Measurements from ENCODE around the gene DDB1. TPM values are rescaled to one million over a fixed set of nuclear protein-coding genes. Genes with fewer than 3 reads are reported as not detected.
A peak's percentile ranks its signal among the peaks of the same experiment; 100 is the strongest.

The DDB1 gene
- total and polyA plus RNA-seq, 2 of the 13 experiments (the other 11 are each of a cell fraction or from before 2014, with no cell fraction given), result 217 to 266 TPM

DNA sequence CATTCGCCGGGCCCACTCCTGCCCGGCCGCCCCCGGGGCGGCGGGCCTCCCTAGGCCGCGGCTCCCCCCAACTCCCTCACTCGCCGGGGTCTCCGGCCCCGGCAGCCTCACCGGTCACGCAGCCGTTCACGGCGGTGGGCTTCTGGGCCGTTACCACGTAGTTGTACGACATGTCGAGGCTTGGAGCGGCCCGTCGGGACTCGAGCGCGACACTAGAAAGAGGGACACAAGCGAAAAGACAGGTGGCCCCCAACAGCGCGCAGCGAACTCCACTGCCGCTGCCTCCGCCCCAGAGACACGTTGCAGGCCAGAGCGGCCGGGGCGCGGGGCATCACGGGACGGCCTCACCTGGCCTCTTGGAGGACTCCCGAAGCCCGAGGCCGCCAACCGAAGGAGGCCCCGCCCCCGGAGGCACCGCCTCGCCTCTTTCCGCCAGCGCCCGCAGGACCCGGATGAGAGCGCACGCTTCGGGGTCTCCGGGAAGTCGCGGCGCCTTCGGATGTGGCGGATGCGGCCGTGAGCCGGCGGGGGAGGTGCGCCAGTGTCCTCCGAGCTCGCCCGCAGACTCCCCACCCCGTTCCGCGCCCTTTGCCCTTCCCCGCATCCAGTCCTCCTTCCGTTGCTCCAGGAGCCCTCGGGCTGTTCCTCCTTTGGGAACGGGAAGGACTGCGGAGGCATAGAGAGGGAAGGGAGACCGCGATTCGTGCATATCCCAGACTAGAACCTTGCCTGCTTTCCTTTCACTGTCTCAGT, at the start of gene DDB1, which contains the start of gene TKFC (continued):
- TF ChIP-seq, protein P1, sequence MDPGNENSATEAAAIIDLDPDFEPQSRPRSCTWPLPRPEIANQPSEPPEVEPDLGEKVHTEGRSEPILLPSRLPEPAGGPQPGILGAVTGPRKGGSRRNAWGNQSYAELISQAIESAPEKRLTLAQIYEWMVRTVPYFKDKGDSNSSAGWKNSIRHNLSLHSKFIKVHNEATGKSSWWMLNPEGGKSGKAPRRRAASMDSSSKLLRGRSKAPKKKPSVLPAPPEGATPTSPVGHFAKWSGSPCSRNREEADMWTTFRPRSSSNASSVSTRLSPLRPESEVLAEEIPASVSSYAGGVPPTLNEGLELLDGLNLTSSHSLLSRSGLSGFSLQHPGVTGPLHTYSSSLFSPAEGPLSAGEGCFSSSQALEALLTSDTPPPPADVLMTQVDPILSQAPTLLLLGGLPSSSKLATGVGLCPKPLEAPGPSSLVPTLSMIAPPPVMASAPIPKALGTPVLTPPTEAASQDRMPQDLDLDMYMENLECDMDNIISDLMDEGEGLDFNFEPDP (CRISPR knock-in tag; conservative IDR thresholded peaks at IDR 0.05), result no peak
- no peak for TF ChIP-seq FIP1L1 (IDR thresholded peaks at IDR 0.05; ENCODE audit: borderline replicate concordance, insufficient read depth, low read depth, low read length)
- TF ChIP-seq GATAD2A (CRISPR knock-in tag; IDR thresholded peaks at IDR 0.05), result 0 out of 2 replicates have a peak, but pooled peaks have one; percentile 33
- no peak for TF ChIP-seq ZNF569 (CRISPR knock-in tag; IDR thresholded peaks at IDR 0.05; ENCODE audit: borderline replicate concordance)
- TF ChIP-seq MTA3 (CRISPR knock-in tag; IDR thresholded peaks at IDR 0.05), result no peak
- TF ChIP-seq ARNT2 (CRISPR knock-in tag; IDR thresholded peaks at IDR 0.05; ENCODE audit: low read depth), result peak; percentile 84
- no peak for TF ChIP-seq ZFAT (CRISPR knock-in tag; conservative IDR thresholded peaks at IDR 0.05)
- peak; percentile 53; the same call in 1 of the 2 replicates for TF ChIP-seq GTF3A (CRISPR knock-in tag; conservative IDR thresholded peaks at IDR 0.05)
- TF ChIP-seq ZNF468 (CRISPR knock-in tag; IDR thresholded peaks at IDR 0.05), result no peak
- peak; percentile 88; the same call in 1 of the 2 replicates for TF ChIP-seq HOXA3 (CRISPR knock-in tag; IDR thresholded peaks at IDR 0.05)
- TF ChIP-seq CHD4 (IDR thresholded peaks at IDR 0.05; ENCODE audit: borderline replicate concordance, low read length), result no peak
- TF ChIP-seq POLR2AphosphoS5 (IDR thresholded peaks at IDR 0.05; ENCODE audit: low read depth, low read length), result peak; percentile 91
- no peak for TF ChIP-seq MAFF (IDR thresholded peaks at IDR 0.05; ENCODE audit: low read depth, low read length)
- TF ChIP-seq ZNF264 (CRISPR knock-in tag; IDR thresholded peaks at IDR 0.05), result no peak; the same call in 1 of the 2 replicates
- TF ChIP-seq ZNF263 (CRISPR knock-in tag; IDR thresholded peaks at IDR 0.05), result no peak
- TF ChIP-seq ZNF333 (CRISPR knock-in tag; IDR thresholded peaks at IDR 0.05; ENCODE audit: borderline replicate concordance), result peak; percentile 26; the same call in 1 of the 2 replicates
- TF ChIP-seq ELF4 (CRISPR knock-in tag; IDR thresholded peaks at IDR 0.05; ENCODE audit: borderline replicate concordance), result 0 out of 2 replicates have a peak, but pooled peaks have one; percentile 1
- TF ChIP-seq SMAD3 (CRISPR knock-in tag; IDR thresholded peaks at IDR 0.05), result no peak; the same call in 1 of the 2 replicates
- TF ChIP-seq, protein P2, sequence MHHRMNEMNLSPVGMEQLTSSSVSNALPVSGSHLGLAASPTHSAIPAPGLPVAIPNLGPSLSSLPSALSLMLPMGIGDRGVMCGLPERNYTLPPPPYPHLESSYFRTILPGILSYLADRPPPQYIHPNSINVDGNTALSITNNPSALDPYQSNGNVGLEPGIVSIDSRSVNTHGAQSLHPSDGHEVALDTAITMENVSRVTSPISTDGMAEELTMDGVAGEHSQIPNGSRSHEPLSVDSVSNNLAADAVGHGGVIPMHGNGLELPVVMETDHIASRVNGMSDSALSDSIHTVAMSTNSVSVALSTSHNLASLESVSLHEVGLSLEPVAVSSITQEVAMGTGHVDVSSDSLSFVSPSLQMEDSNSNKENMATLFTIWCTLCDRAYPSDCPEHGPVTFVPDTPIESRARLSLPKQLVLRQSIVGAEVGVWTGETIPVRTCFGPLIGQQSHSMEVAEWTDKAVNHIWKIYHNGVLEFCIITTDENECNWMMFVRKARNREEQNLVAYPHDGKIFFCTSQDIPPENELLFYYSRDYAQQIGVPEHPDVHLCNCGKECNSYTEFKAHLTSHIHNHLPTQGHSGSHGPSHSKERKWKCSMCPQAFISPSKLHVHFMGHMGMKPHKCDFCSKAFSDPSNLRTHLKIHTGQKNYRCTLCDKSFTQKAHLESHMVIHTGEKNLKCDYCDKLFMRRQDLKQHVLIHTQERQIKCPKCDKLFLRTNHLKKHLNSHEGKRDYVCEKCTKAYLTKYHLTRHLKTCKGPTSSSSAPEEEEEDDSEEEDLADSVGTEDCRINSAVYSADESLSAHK (CRISPR knock-in tag; IDR thresholded peaks at IDR 0.05; ENCODE audit: borderline replicate concordance), result no peak
- TF ChIP-seq NRL (CRISPR knock-in tag; IDR thresholded peaks at IDR 0.05; ENCODE audit: borderline replicate concordance), result peak; percentile 77; the same call in 1 of the 2 replicates
- no peak for TF ChIP-seq ZNF670 (CRISPR knock-in tag; IDR thresholded peaks at IDR 0.05; ENCODE audit: borderline replicate concordance)
- TF ChIP-seq KMT2A (CRISPR knock-in tag; IDR thresholded peaks at IDR 0.05), result peak; percentile 95
- TF ChIP-seq ARNTL (CRISPR knock-in tag; IDR thresholded peaks at IDR 0.05), result peak; percentile 60; the same call in 1 of the 2 replicates
- TF ChIP-seq CREM (IDR thresholded peaks at IDR 0.05), result peak; percentile 37; the same call in 1 of the 2 replicates
- TF ChIP-seq CREM (CRISPR knock-in tag; IDR thresholded peaks at IDR 0.05), result no peak
- peak; percentile 40; the same call in 1 of the 2 replicates for TF ChIP-seq BHLHE40 (IDR thresholded peaks at IDR 0.05; ENCODE audit: low read length)
